GM21360 (cell line): ENCODE data around the gene SFPQ.
"Not testable (repeated sequence)": the region's sequence is repeated elsewhere in the genome, so short reads cannot be mapped to it uniquely, and the experiment has no call there.

Experiments
- ATAC-seq: cut with Tn5 transposase; IDR thresholded peaks from one replicate; pipeline ENCODE4 v1.9.1; 2021; ENCODE audit warnings: mild to moderate bottlenecking, moderate library complexity; ENCODE audit not compliant: unreplicated experiment

SFPQ gene

GRCh38 chr1:35187816-35188342 is 5.1 kb downstream of the SFPQ start:
- ATAC-seq = no peak

- ATAC-seq = no peak
Measured at GRCh38 chr1:35186239-35186638, 6.7 kb downstream of the SFPQ start.

- ATAC-seq = no peak
Measured at GRCh38 chr1:35185200-35185599, 7.7 kb downstream of the SFPQ start.

- ATAC-seq = no peak
Measured at GRCh38 chr1:35184495-35185199, 8.3 kb downstream of the SFPQ start.

GRCh38 chr1:35181790-35182455 is 11.0 kb downstream of the SFPQ start:
- no peak for ATAC-seq

- no peak for ATAC-seq
Measured at GRCh38 chr1:35180776-35181374, 12.1 kb downstream of the SFPQ start.

GRCh38 chr1:35179908-35180307 is 13.0 kb downstream of the SFPQ start:
- ATAC-seq = no peak

- ATAC-seq = no peak
Measured at GRCh38 chr1:35178874-35179380, 14.0 kb downstream of the SFPQ start.

- ATAC-seq = no peak
Measured at GRCh38 chr1:35178295-35178695, 14.7 kb downstream of the SFPQ start.

GRCh38 chr1:35177237-35177786 is 15.6 kb downstream of the SFPQ start:
- no peak for ATAC-seq

GRCh38 chr1:35175602-35176001 is 17.3 kb downstream of the SFPQ start:
- ATAC-seq = no peak

GRCh38 chr1:35175098-35175576 is 17.8 kb downstream of the SFPQ start:
- no peak for ATAC-seq

GRCh38 chr1:35173909-35174540 is 18.9 kb downstream of the SFPQ start:
- no peak for ATAC-seq

- ATAC-seq = no peak
Measured at GRCh38 chr1:35173491-35173890, 19.5 kb downstream of the SFPQ start.

- no peak for ATAC-seq
Measured at GRCh38 chr1:35172022-35172421, 20.9 kb downstream of the SFPQ start.

- ATAC-seq = no peak
Measured at GRCh38 chr1:35171579-35171978, 21.4 kb downstream of the SFPQ start.

- no peak for ATAC-seq
Measured at GRCh38 chr1:35164893-35165292, 28.1 kb downstream of the SFPQ start.

- ATAC-seq = no peak
Measured at GRCh38 chr1:35151220-35151619, 41.7 kb downstream of the SFPQ start.

- not testable (repeated sequence) for ATAC-seq
Measured at GRCh38 chr1:35145892-35146549, 46.9 kb downstream of the SFPQ start.
